ENCODE measurements around the gene NFYA. TPM values are rescaled to one million over a fixed set of nuclear protein-coding genes. Genes with fewer than 3 reads are reported as not detected.

Gene NFYA
- total RNA-seq, 1 experiment from 2014 or later = 34.7 TPM

DNA sequence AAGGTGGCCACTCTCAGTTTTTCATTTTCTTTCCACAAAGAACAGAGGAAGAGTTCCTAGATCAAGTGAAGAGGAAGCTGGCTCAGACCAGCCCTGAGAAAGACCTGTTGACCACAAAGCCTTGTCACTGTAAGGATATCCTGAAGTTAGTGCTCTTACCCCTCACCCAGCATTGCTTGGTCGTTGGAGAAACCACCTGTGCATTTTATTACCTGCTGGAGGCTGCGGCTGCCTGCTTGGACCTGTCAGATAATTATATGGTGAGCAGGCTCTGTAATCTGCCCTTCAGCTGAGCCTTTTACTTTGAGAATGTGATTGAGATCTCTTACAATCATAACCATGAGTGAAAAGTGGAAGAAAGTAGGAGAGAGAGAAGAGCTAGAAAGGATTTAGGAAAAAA is 59.5 kb downstream of the NFYA start:
- CTCF ChIA-PET = no interaction called here
- H3K36me3 ChIP-seq (ENCODE audit: control insufficient read depth, insufficient read depth, low read length) = no peaks in the 10 kb centered on the region
- no TSS peak for BruUV-seq (replicated peaks)
- DNase-seq (ENCODE audit: low read depth, low spot score) (no peak), ATAC-seq (no peak)
- intact Hi-C loops (cut with micrococcal nuclease; ENCODE audit: unreplicated experiment) = no loop called here
- POLR2A ChIA-PET = no interaction called here
- in situ Hi-C loops (cut with HindIII; ENCODE audit: low pct_unique_long_range_greater_than_20kb, low sequenced_read_pairs) = no loop called here
- H3K27ac ChIP-seq (ENCODE audit: low read length) = no peak overlapping the region
- TF ChIP-seq POLR2AphosphoS5 (IDR thresholded peaks at IDR 0.05; ENCODE audit: low read depth, low read length) = no peak
- no peak for TF ChIP-seq TCF7L2 (IDR thresholded peaks at IDR 0.05; ENCODE audit: low read depth, low read length)
- TF ChIP-seq, protein P1, sequence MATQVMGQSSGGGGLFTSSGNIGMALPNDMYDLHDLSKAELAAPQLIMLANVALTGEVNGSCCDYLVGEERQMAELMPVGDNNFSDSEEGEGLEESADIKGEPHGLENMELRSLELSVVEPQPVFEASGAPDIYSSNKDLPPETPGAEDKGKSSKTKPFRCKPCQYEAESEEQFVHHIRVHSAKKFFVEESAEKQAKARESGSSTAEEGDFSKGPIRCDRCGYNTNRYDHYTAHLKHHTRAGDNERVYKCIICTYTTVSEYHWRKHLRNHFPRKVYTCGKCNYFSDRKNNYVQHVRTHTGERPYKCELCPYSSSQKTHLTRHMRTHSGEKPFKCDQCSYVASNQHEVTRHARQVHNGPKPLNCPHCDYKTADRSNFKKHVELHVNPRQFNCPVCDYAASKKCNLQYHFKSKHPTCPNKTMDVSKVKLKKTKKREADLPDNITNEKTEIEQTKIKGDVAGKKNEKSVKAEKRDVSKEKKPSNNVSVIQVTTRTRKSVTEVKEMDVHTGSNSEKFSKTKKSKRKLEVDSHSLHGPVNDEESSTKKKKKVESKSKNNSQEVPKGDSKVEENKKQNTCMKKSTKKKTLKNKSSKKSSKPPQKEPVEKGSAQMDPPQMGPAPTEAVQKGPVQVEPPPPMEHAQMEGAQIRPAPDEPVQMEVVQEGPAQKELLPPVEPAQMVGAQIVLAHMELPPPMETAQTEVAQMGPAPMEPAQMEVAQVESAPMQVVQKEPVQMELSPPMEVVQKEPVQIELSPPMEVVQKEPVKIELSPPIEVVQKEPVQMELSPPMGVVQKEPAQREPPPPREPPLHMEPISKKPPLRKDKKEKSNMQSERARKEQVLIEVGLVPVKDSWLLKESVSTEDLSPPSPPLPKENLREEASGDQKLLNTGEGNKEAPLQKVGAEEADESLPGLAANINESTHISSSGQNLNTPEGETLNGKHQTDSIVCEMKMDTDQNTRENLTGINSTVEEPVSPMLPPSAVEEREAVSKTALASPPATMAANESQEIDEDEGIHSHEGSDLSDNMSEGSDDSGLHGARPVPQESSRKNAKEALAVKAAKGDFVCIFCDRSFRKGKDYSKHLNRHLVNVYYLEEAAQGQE (IDR thresholded peaks at IDR 0.05; ENCODE audit: insufficient read depth in 1 of 2, low read depth in 2 of 2, low read length in 1 of 2) = no peak
- TF ChIP-seq, protein P2, sequence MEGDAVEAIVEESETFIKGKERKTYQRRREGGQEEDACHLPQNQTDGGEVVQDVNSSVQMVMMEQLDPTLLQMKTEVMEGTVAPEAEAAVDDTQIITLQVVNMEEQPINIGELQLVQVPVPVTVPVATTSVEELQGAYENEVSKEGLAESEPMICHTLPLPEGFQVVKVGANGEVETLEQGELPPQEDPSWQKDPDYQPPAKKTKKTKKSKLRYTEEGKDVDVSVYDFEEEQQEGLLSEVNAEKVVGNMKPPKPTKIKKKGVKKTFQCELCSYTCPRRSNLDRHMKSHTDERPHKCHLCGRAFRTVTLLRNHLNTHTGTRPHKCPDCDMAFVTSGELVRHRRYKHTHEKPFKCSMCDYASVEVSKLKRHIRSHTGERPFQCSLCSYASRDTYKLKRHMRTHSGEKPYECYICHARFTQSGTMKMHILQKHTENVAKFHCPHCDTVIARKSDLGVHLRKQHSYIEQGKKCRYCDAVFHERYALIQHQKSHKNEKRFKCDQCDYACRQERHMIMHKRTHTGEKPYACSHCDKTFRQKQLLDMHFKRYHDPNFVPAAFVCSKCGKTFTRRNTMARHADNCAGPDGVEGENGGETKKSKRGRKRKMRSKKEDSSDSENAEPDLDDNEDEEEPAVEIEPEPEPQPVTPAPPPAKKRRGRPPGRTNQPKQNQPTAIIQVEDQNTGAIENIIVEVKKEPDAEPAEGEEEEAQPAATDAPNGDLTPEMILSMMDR (IDR thresholded peaks at IDR 0.05) = no peak
- no peak for TF ChIP-seq SIN3A (IDR thresholded peaks at IDR 0.05; ENCODE audit: borderline replicate concordance, insufficient read depth, low read depth, low read length)
- H3K9me3 ChIP-seq (ENCODE audit: control insufficient read depth, insufficient read depth, low read depth, low read length) = no peaks in the 10 kb centered on the region
- peaks cover 7% of the 10 kb centered on the region; the same call in 1 of the 2 replicates for H3K27me3 ChIP-seq (ENCODE audit: control insufficient read depth, insufficient read depth, low read length)
- H3K4me3 ChIP-seq (ENCODE audit: low read depth in 2 of 2, low read length in 2 of 2) = no peak overlapping the region
- H3K4me1 ChIP-seq (ENCODE audit: control insufficient read depth, insufficient read depth, low read length) = no peaks in the 10 kb centered on the region

DNA sequence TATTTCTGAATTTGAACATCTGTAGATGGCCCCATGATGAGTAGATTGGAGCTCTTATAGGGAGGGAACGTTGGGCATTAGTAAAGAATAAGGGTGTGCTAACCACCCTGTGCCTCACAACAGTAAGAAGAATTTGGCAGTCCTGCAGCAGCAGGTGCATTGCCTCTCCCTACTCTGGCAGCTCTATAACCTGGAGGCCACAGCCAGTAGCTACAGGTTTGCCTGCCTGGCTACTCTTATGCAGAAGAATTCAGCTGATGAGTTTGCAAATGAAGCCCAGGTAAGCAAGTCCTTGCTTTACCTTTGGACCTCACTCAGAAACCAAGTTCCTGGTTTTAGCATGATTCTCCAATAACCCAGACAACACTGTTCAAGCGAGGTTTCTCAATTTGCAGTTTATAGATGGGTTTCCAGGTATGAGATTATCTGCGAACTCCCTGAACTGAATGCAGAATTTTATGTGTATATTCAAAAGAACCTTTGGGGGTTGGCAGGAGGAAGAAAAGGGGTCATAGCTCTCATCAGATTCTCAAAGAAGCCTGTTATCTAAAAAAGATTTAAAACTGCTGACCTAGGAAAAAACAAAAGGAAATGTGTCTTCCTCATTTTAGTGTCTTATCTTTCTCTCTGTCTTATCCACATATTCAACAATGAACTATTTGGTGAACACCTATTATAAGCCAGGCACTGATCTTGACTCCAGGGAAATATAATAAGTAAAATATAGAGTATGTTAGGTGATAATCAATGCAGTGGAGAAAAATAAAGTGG is 62.5 kb downstream of the NFYA start:
- POLR2A ChIA-PET = no interaction called here
- Histone ChIP-seq H3K27me3 (ENCODE audit: control insufficient read depth, insufficient read depth, low read length) (peaks cover 7% of the 10 kb centered on the region; the same call in 1 of the 2 replicates), H3K27ac (ENCODE audit: low read length) (no peak overlapping the region), H3K9me3 (ENCODE audit: control insufficient read depth, insufficient read depth, low read depth, low read length) (no peaks in the 10 kb centered on the region), H3K36me3 (ENCODE audit: control insufficient read depth, insufficient read depth, low read length) (no peaks in the 10 kb centered on the region), H3K4me1 (ENCODE audit: control insufficient read depth, insufficient read depth, low read length) (no peaks in the 10 kb centered on the region), H3K4me3 (ENCODE audit: low read depth in 2 of 2, low read length in 2 of 2) (no peak overlapping the region)
- TF ChIP-seq, protein P1 (IDR thresholded peaks at IDR 0.05; ENCODE audit: insufficient read depth in 1 of 2, low read depth in 2 of 2, low read length in 1 of 2) = no peak
- no peak for TF ChIP-seq POLR2AphosphoS5 (IDR thresholded peaks at IDR 0.05; ENCODE audit: low read depth, low read length)
- TF ChIP-seq TCF7L2 (IDR thresholded peaks at IDR 0.05; ENCODE audit: low read depth, low read length) = no peak
- intact Hi-C loops (cut with micrococcal nuclease; ENCODE audit: unreplicated experiment) (no loop called here), in situ Hi-C loops (cut with HindIII; ENCODE audit: low pct_unique_long_range_greater_than_20kb, low sequenced_read_pairs) (no loop called here)
- BruUV-seq (replicated peaks) = no TSS peak
- no peak for ATAC-seq
- DNase-seq (ENCODE audit: low read depth, low spot score) = no peak
- CTCF ChIA-PET = no interaction called here

Measured in Panc1 (cell line).